H1 (cell line): ENCODE data around the gene OR6K2. TPM values are rescaled to one million over a fixed set of nuclear protein-coding genes. Genes with fewer than 3 reads are reported as not detected.

Source experiments
- CTCF ChIA-PET: fragments of 300-600 bp; sonication (Branson Sonifier 250); formaldehyde crosslinking; loops from one replicate; lab custom pipeline; 2021; ENCODE audit not compliant: partially characterized antibody; lab: Charles Lee
- POLR2A ChIA-PET: fragments of 300-600 bp; sonication (Branson Sonifier 250); formaldehyde crosslinking; loops from one replicate; lab custom pipeline; 2021; ENCODE audit warnings: inconsistent platforms; ENCODE audit not compliant: partially characterized antibody; lab: Charles Lee
- DNase-seq, 2 experiments: peaks; one replicate each; pipeline versions ENCODE4 v3.0.0 to v3.0.0-alpha.2; 2010 to 2022; ENCODE audit warnings: low spot score in 2 of 2, low read depth in 1 of 2, mixed read lengths in 1 of 2
- FAIRE-seq: peaks from 2 replicates; lab custom pipeline; 2011; peaks lifted over from hg19 to GRCh38; lab: Jason Lieb, UNC
- H2AFZ ChIP-seq: 2 replicates; pipeline ENCODE4 v1.8.1; 2012; ENCODE audit warnings: low read length, inconsistent platforms
- H2AK5ac ChIP-seq: 2 replicates; pipeline ENCODE4 v1.6.1; 2013; ENCODE audit warnings: low read depth, low read length
- H2BK120ac ChIP-seq: replicated peaks from 2 replicates; pipeline ENCODE3; 2013; ENCODE audit warnings: low read depth, low read length, inconsistent platforms
- H2BK12ac ChIP-seq: 2 replicates; pipeline ENCODE4 v1.6.1; 2013; ENCODE audit warnings: low read depth, low read length
- H2BK15ac ChIP-seq: 2 replicates; pipeline ENCODE4 v1.6.1; 2013; ENCODE audit warnings: low read length
- H2BK20ac ChIP-seq: 2 replicates; pipeline ENCODE4 v1.6.1; 2013; ENCODE audit warnings: low read length
- H2BK5ac ChIP-seq: 2 replicates; pipeline ENCODE4 v1.6.1; 2013; ENCODE audit warnings: low read depth, low read length
- H3K14ac ChIP-seq: 2 replicates; pipeline ENCODE4 v1.6.1; 2013; ENCODE audit warnings: inconsistent platforms; ENCODE audit not compliant: insufficient read length
- H3K18ac ChIP-seq: 2 replicates; pipeline ENCODE4 v1.6.1; 2013; ENCODE audit warnings: low read length; ENCODE audit errors: extremely low read depth
- H3K23ac ChIP-seq: 2 replicates; pipeline ENCODE4 v1.6.1; 2013; ENCODE audit warnings: inconsistent platforms; ENCODE audit not compliant: insufficient read length
- H3K23me2 ChIP-seq: 2 replicates; pipeline ENCODE4 v1.6.1; 2013; ENCODE audit warnings: low read depth, low read length
- H3K27ac ChIP-seq: 2 replicates; pipeline ENCODE4 v1.6.1; 2011; ENCODE audit warnings: low read depth, low read length, inconsistent platforms
- H3K27me3 ChIP-seq, 4 experiments: replicated peaks in 1 of 4; 1 replicate in 1 of 4; 2 replicates in 3 of 4; pipeline versions ENCODE4 v1.6.1 to v1.8.1; 2011 to 2013; ENCODE audit warnings: low read length in 3 of 4, mild to moderate bottlenecking in 3 of 4, inconsistent platforms in 2 of 4, mixed read lengths in 2 of 4, moderate library complexity in 1 of 4; ENCODE audit not compliant: control insufficient read depth in 3 of 4, insufficient read depth in 3 of 4; ENCODE audit errors: extremely low read depth in 1 of 4
- H3K36me3 ChIP-seq, 4 experiments: 2 replicates each; pipeline versions ENCODE4 v1.6.1 to v1.8.1; 2011 to 2013; ENCODE audit warnings: mild to moderate bottlenecking in 4 of 4, low read length in 3 of 4, moderate library complexity in 2 of 4, control low read depth in 1 of 4, inconsistent platforms in 1 of 4; ENCODE audit not compliant: insufficient read depth in 4 of 4, control insufficient read depth in 2 of 4
- H3K4ac ChIP-seq: replicated peaks from 2 replicates; pipeline ENCODE3; 2013; ENCODE audit warnings: low read length, low read depth, mixed read lengths, inconsistent platforms; ENCODE audit not compliant: insufficient read length
- H3K4me1 ChIP-seq, 4 experiments: replicated peaks in 1 of 4; 1 replicate in 1 of 4; 2 replicates in 3 of 4; pipeline versions ENCODE4 v1.6.1 to v1.8.1; 2011 to 2013; ENCODE audit warnings: low read length in 3 of 4, inconsistent platforms in 2 of 4, mixed read lengths in 1 of 4; ENCODE audit not compliant: insufficient read depth in 4 of 4, control insufficient read depth in 3 of 4
- H3K4me2 ChIP-seq, 2 experiments: 2 replicates each; pipeline versions ENCODE4 v1.6.1 to v1.8.1; 2011 to 2013; ENCODE audit warnings: low read depth in 2 of 2, low read length in 2 of 2, control low read depth in 1 of 2, inconsistent platforms in 1 of 2, mild to moderate bottlenecking in 1 of 2; ENCODE audit not compliant: insufficient read depth in 1 of 2
- H3K4me3 ChIP-seq, 4 experiments: fragments of 200-600, 300-600 bp in 1 of 4; sonication (generic), shearing (Covaris generic), sonication (Bioruptor Twin) in 1 of 4; 2 replicates each; pipeline versions ENCODE4 v1.5.1 to v1.8.1; 2011 to 2016; ENCODE audit warnings: low read length in 4 of 4, low read depth in 3 of 4, control low read depth in 2 of 4, inconsistent platforms in 2 of 4, mild to moderate bottlenecking in 2 of 4, mixed read lengths in 1 of 4, moderate library complexity in 1 of 4; ENCODE audit not compliant: insufficient read depth in 2 of 4; ENCODE audit errors: extremely low read depth in 1 of 4
- H3K56ac ChIP-seq: replicated peaks from 2 replicates; pipeline ENCODE3; 2013; ENCODE audit warnings: low read depth, mild to moderate bottlenecking, mixed read lengths, low read length, inconsistent platforms; ENCODE audit not compliant: insufficient read length
- H3K79me1 ChIP-seq: 2 replicates; pipeline ENCODE4 v1.6.1; 2013; ENCODE audit warnings: low read depth, low read length, control low read depth
- H3K79me2 ChIP-seq, 2 experiments: 2 replicates each; pipeline versions ENCODE4 v1.6.1 to v1.8.1; 2012 to 2013; ENCODE audit warnings: low read length in 2 of 2, mild to moderate bottlenecking in 2 of 2, inconsistent platforms in 1 of 2; ENCODE audit not compliant: insufficient read depth in 2 of 2, control insufficient read depth in 1 of 2
- H3K9ac ChIP-seq, 4 experiments: replicated peaks in 1 of 4; 1 replicate in 1 of 4; 2 replicates in 3 of 4; pipeline versions ENCODE4 v1.6.1 to v1.8.1; 2011 to 2013; ENCODE audit warnings: low read depth in 3 of 4, low read length in 3 of 4, control low read depth in 2 of 4, mild to moderate bottlenecking in 2 of 4, moderate library complexity in 2 of 4, inconsistent platforms in 1 of 4; ENCODE audit errors: extremely low read depth in 1 of 4
- H3K9me3 ChIP-seq, 2 experiments: 2 replicates each; pipeline versions ENCODE4 v1.6.1 to v1.8.1; 2012 to 2013; ENCODE audit warnings: mild to moderate bottlenecking in 2 of 2, moderate library complexity in 2 of 2, control low read depth in 1 of 2, inconsistent platforms in 1 of 2, low read depth in 1 of 2, low read length in 1 of 2, mixed read lengths in 1 of 2; ENCODE audit not compliant: insufficient read depth in 2 of 2
- H4K20me1 ChIP-seq, 2 experiments: replicated peaks in 1 of 2; 2 replicates each; pipeline versions ENCODE3 to v1.8.1; 2011 to 2013; ENCODE audit warnings: inconsistent platforms in 2 of 2, low read length in 2 of 2, mild to moderate bottlenecking in 1 of 2; ENCODE audit not compliant: insufficient read depth in 2 of 2, control insufficient read depth in 1 of 2
- H4K5ac ChIP-seq: 2 replicates; pipeline ENCODE4 v1.6.1; 2013; ENCODE audit warnings: low read length, low read depth, mixed read lengths, inconsistent platforms; ENCODE audit not compliant: insufficient read length
- H4K8ac ChIP-seq: 2 replicates; pipeline ENCODE4 v1.8.0; 2013; ENCODE audit warnings: mild to moderate bottlenecking, moderate library complexity, low read length, inconsistent platforms; ENCODE audit not compliant: insufficient read depth; ENCODE audit errors: extremely low read depth
- H4K91ac ChIP-seq: replicated peaks from 2 replicates; pipeline ENCODE3; 2013; ENCODE audit warnings: low read length, mixed read lengths, inconsistent platforms; ENCODE audit not compliant: insufficient read length
- BACH1 ChIP-seq: IDR thresholded peaks from 2 replicates; pipeline ENCODE4 v1.6.1; 2012; ENCODE audit warnings: low read length, improper control_type of control experiment
- BCL11A ChIP-seq, 2 experiments: IDR thresholded peaks; one replicate each; pipeline ENCODE4 v1.6.1; 2011; ENCODE audit warnings: low read depth in 2 of 2, low read length in 2 of 2, mild to moderate bottlenecking in 2 of 2
- CREB1 ChIP-seq: IDR thresholded peaks from 2 replicates; pipeline ENCODE4 v1.6.1; 2012; ENCODE audit warnings: inconsistent platforms
- EZH2 ChIP-seq: fragments of 200-600 bp; sonication (generic); IDR thresholded peaks from 2 replicates; pipeline ENCODE4 v1.7.1; 2012; ENCODE audit warnings: low read depth, mild to moderate bottlenecking, moderate library complexity, low read length, inconsistent platforms; ENCODE audit not compliant: severe bottlenecking
- GABPA ChIP-seq: IDR thresholded peaks from 2 replicates; pipeline ENCODE4 v1.6.1; 2011; ENCODE audit warnings: mild to moderate bottlenecking, low read length, moderate library complexity, borderline replicate concordance; ENCODE audit not compliant: insufficient read depth
- HDAC2 ChIP-seq, 2 experiments: fragments of 300-600 bp in 1 of 2; sonication (generic) in 1 of 2; IDR thresholded peaks; 2 replicates each; pipeline ENCODE4 v1.6.1; 2011 to 2012; ENCODE audit warnings: low read depth in 2 of 2, low read length in 2 of 2, mild to moderate bottlenecking in 2 of 2, moderate library complexity in 2 of 2, borderline replicate concordance in 1 of 2, inconsistent platforms in 1 of 2
- HDAC6 ChIP-seq: IDR thresholded peaks from one replicate; pipeline ENCODE4 v1.7.1; 2012; ENCODE audit warnings: low read depth, mild to moderate bottlenecking, inconsistent platforms, low read length, moderate library complexity
- KDM1A ChIP-seq: fragments of 200-600, 300-600 bp; sonication (generic); IDR thresholded peaks from 2 replicates; pipeline ENCODE4 v1.7.1; 2016; ENCODE audit warnings: mild to moderate bottlenecking, low read length, borderline replicate concordance
- KDM5A ChIP-seq: fragments of 200-600 bp; IDR thresholded peaks from 2 replicates; pipeline ENCODE4 v1.7.1; 2012; ENCODE audit warnings: mild to moderate bottlenecking, low read length, inconsistent platforms, mixed read lengths
- NANOG ChIP-seq: IDR thresholded peaks from 2 replicates; pipeline ENCODE4 v1.6.1; 2011; ENCODE audit warnings: low read length, low read depth, mild to moderate bottlenecking, inconsistent platforms; ENCODE audit not compliant: insufficient read depth, poor library complexity, severe bottlenecking
- POLR2AphosphoS5 ChIP-seq: IDR thresholded peaks from 2 replicates; pipeline ENCODE4 v1.6.1; 2011; ENCODE audit warnings: low read depth, low read length
- POU5F1 ChIP-seq: IDR thresholded peaks from 2 replicates; pipeline ENCODE4 v1.6.1; 2011; ENCODE audit warnings: low read depth, mild to moderate bottlenecking, low read length, moderate library complexity
- RXRA ChIP-seq: IDR thresholded peaks from 2 replicates; pipeline ENCODE4 v1.6.1; 2011; ENCODE audit warnings: low read depth, mild to moderate bottlenecking, low read length, moderate library complexity; ENCODE audit not compliant: insufficient read depth
- SIN3A ChIP-seq, 2 experiments: IDR thresholded peaks in 1 of 2; conservative IDR thresholded peaks in 1 of 2; 2 replicates each; pipeline ENCODE4 v1.6.1; 2011 to 2012; ENCODE audit warnings: low read length in 2 of 2, improper control_type of control experiment in 1 of 2, low read depth in 1 of 2, mild to moderate bottlenecking in 1 of 2
- SP1 ChIP-seq: IDR thresholded peaks from 2 replicates; pipeline ENCODE4 v1.6.1; 2011; ENCODE audit warnings: low read depth, low read length
- SRF ChIP-seq: IDR thresholded peaks from 2 replicates; pipeline ENCODE4 v1.6.1; 2011; ENCODE audit warnings: mild to moderate bottlenecking, low read depth, low read length, moderate library complexity
- polyA plus RNA-seq, 7 experiments: library from polyadenylated mRNA; depleted of rRNA in 3 of 7; stranded (reverse) in 5 of 7; unstranded in 2 of 7; fragments of >200 nt in 5 of 7; fragments of 200-250 nt in 2 of 7; gene quantifications; 1 replicate in 5 of 7; 2 replicates in 1 of 7; 4 replicates in 1 of 7; pipeline versions ENCODE4 v1.2.1 to v1.2.3, GENCODE V29; 2011 to 2013; ENCODE audit warnings: missing spikeins in 2 of 7, mixed read lengths in 2 of 7
- total RNA-seq: library from RNA; stranded (reverse); fragmentation: NEBNext Ultra II Directional; extraction: Animal tissue kit (Norgen Biotek cat#: 25700); gene quantifications from 2 replicates; pipeline ENCODE4 v1.2.1, GENCODE V29; 2021

The OR6K2 gene
- total and polyA plus RNA-seq, 2 of the 8 experiments (the other 6 are each of a cell fraction or from before 2014, with no cell fraction given) = not detected

DNA sequence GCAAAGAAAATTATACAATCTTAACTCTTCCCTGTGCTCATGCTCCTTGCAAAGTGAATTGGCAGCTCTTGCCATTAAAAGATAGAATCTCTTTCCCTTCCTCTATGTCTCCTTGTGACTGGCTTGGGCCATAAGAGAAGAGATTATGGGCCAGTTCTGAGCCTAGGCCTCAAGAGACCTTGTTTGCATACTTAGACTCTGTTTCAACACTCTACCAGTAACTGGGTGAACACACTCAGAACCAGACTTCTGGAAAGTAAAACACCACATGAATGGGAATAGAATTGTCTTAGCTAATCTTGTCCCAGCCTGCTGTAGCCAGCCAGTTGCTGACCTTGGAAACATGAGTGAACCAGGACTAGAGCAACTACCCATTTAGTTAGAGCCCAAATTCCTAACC is 35.4 kb upstream of the OR6K2 start:
- no peak overlapping the region for H2BK15ac ChIP-seq
- no peak overlapping the region for H4K91ac ChIP-seq
- H3K23me2 ChIP-seq = no peaks in the 10 kb centered on the region
- H3K36me3 ChIP-seq = no peaks in the 10 kb centered on the region
- H3K9ac ChIP-seq = no peak overlapping the region
- no peaks in the 10 kb centered on the region for H3K27me3 ChIP-seq
- no peak overlapping the region for H3K56ac ChIP-seq
- H3K79me1 ChIP-seq = no peaks in the 10 kb centered on the region
- H3K4me3 ChIP-seq = no peak overlapping the region
- H3K4me2 ChIP-seq = no peak overlapping the region
- no peaks in the 10 kb centered on the region for H3K9me3 ChIP-seq
- H3K4me1 ChIP-seq = no peaks in the 10 kb centered on the region
- H2BK5ac ChIP-seq = no peak overlapping the region
- no peak overlapping the region for H3K14ac ChIP-seq
- CTCF ChIA-PET = no interaction called here
- H3K27ac ChIP-seq = no peak overlapping the region
- H3K4ac ChIP-seq = no peak overlapping the region
- H3K23ac ChIP-seq = no peak overlapping the region
- no peaks in the 10 kb centered on the region for H4K20me1 ChIP-seq
- H2BK20ac ChIP-seq = no peak overlapping the region
- FAIRE-seq (no peak), DNase-seq (no peak)
- no peak overlapping the region for H4K8ac ChIP-seq
- no peak overlapping the region for H4K5ac ChIP-seq
- H2AK5ac ChIP-seq = no peak overlapping the region
- H3K79me2 ChIP-seq = no peaks in the 10 kb centered on the region
- POLR2A ChIA-PET = no interaction called here
- H3K18ac ChIP-seq = no peak overlapping the region
- no peak overlapping the region for H2BK120ac ChIP-seq
- no peak overlapping the region for H2AFZ ChIP-seq
- no peak overlapping the region for H2BK12ac ChIP-seq
- no peak for TF ChIP-seq RXRA
- no peak for TF ChIP-seq SRF
- no peak for TF ChIP-seq NANOG
- no peak for TF ChIP-seq CREB1
- TF ChIP-seq EZH2 = no peak
- TF ChIP-seq HDAC2 (IDR thresholded peaks at IDR 0.05; ENCODE audit: borderline replicate concordance in 1 of 2, low read depth in 2 of 2, low read length in 2 of 2) = no peak
- TF ChIP-seq BACH1 = no peak
- TF ChIP-seq HDAC6 = no peak
- TF ChIP-seq KDM1A = no peak
- no peak for TF ChIP-seq POU5F1
- no peak for TF ChIP-seq SIN3A (conservative IDR thresholded peaks at IDR 0.05 in 1 of 2, IDR thresholded peaks at IDR 0.05 in 1 of 2; ENCODE audit: low read depth in 1 of 2, low read length in 2 of 2)
- TF ChIP-seq GABPA = no peak
- TF ChIP-seq SP1 = no peak
- TF ChIP-seq POLR2AphosphoS5 = no peak
- no peak for TF ChIP-seq KDM5A
- TF ChIP-seq BCL11A (IDR thresholded peaks at IDR 0.05; ENCODE audit: low read depth in 2 of 2, low read length in 2 of 2) = no peak
